GM18951 (cell line): ENCODE measurements around the gene CLK2.

Experiments used
- POLR2A ChIP-seq: IDR thresholded peaks from 4 replicates; pipeline ENCODE4 v1.6.1; 2011; ENCODE audit warnings: mild to moderate bottlenecking; ENCODE audit not compliant: insufficient read length, insufficient read depth; ENCODE audit errors: extremely low read depth
- in situ Hi-C: fragments of 300-500 bp; cut with MboI; formaldehyde crosslinking; loops from one replicate; pipeline ENCODE4 v1.12.0; 2022; ENCODE audit warnings: low sequenced_read_pairs, mixed read lengths, inconsistent platforms; ENCODE audit not compliant: unreplicated experiment

Gene CLK2

DNA sequence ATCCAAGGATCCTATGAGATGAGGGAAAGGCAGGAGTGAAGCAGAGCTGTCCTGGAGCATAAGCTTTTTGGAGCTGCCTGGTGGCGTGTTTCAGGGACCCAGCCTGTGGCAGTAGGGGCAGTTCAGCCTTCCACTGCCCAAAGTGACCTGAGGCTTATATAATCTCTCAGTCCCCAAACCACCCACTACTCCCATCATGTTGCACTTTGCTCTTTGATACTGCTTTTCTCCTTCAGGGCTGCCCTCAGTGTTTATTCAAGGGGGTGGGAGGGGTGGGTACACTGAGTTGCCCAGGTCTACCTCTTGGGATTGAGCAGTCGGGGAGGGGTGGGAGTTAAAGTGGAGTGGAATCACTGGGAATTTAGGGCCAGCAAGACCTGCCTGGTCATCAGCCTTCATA is 13.2 kb upstream of the CLK2 start:
- in situ Hi-C loops, result no loop called here
- no peak for TF ChIP-seq POLR2A

DNA sequence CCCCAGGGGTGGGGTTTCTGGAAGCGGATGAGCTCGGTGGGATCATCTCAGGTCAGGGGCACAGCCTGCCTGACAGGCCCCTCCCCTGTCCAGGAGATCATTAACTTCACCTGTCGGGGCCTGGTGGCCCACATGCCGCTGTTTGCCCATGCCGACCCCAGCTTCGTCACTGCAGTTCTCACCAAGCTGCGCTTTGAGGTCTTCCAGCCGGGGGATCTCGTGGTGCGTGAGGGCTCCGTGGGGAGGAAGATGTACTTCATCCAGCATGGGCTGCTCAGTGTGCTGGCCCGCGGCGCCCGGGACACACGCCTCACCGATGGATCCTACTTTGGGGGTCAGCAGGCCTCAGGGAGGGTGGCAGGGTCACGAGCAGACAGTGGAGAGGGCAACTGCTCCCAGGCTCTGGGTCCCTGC is 12.3 kb upstream of the CLK2 start:
- in situ Hi-C loops, result no loop called here
- TF ChIP-seq POLR2A, result no peak

DNA sequence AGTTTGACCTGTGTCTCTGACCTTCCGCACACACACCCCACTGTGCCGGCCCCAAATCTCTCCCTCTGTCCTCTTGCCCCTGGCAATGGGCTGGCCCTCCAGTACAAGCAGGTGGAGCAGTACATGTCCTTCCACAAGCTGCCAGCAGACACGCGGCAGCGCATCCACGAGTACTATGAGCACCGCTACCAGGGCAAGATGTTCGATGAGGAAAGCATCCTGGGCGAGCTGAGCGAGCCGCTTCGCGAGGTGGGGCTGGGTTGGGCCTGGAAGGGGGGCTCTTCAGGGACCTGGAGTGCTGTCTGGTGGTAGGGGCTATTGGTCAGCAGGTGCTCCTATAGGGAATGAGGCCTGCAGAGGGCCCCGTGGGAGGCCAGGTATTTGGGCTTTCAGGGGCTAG is 11.8 kb upstream of the CLK2 start:
- in situ Hi-C loops, result no loop called here
- TF ChIP-seq POLR2A, result no peak

DNA sequence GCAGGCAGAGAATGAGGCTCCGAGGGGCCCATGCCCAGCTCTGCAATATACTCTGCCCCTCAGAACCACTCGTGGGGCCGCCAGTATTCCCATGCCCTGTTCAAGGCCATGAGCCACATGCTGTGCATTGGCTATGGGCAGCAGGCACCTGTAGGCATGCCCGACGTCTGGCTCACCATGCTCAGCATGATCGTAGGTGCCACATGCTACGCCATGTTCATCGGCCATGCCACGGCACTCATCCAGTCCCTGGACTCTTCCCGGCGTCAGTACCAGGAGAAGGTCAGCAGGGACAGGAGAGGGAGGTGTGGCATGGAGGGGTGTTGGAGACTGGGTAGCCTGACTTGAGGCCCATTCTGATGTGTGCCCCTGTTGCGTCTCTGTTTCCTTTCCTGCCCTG is 11.2 kb upstream of the CLK2 start:
- TF ChIP-seq POLR2A, result no peak
- in situ Hi-C loops, result no loop called here

DNA sequence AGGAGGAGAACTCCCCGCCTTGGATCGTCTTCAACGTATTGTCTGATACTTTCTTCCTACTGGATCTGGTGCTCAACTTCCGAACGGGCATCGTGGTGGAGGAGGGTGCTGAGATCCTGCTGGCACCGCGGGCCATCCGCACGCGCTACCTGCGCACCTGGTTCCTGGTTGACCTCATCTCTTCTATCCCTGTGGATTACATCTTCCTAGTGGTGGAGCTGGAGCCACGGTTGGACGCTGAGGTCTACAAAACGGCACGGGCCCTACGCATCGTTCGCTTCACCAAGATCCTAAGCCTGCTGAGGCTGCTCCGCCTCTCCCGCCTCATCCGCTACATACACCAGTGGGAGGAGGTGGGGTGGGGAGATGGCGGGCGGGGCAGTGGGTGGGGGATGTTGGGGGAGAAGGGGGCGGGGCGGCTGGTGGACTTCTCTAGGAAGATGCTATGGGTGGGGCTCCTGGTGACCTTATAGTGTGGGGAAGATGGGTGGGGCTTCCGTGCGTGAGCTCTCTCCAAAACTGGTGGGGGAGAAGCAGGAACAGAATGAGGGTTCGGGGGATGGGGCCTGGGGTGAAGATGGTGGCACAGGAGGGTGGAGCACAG is 9.3 kb upstream of the CLK2 start:
- in situ Hi-C loops, result no loop called here
- no peak for TF ChIP-seq POLR2A

DNA sequence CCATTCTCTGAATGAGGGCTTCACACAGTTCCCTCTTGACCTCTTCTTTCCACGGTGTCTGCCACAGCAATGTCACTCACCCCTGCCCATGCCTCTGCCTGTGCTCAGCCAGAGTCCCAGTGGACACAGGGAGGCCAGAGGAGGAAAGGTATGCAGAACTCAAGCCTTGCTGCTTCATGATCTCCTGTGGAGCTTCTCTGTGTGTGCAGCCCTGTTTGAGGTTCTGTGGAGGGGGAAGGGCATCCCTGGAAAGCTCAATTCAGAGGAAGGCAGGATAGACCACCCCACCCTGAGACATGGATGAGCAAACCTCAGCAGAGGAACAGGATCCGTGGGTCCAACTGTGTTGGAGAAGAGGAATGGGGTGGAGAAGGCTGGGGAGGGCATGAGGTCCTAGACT is 6.0 kb upstream of the CLK2 start:
- in situ Hi-C loops, result no loop called here
- TF ChIP-seq POLR2A, result no peak

DNA sequence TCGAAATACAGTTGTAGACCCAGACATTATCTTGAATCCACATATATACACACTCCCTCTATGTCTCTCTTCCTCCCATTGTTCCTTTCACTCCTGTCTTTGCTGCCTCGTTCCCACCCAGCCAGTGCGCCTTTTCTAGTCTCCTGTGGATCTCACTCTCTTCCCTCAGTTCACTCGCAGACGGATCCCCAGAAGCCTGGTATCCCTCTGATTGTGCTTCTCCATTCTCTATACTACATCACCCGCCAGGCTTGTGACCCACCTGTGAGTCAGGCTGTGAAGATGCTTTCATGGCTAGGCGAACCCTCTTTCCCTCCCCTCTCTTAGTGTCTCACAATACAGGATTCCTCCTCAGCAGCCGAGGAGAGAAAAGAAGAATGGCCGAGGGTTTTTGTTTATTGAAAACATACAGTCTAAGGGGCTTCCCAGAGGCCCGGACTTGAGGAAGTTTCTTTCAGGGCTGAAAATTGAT is 5.4 kb upstream of the CLK2 start:
- TF ChIP-seq POLR2A, result no peak
- in situ Hi-C loops, result no loop called here

DNA sequence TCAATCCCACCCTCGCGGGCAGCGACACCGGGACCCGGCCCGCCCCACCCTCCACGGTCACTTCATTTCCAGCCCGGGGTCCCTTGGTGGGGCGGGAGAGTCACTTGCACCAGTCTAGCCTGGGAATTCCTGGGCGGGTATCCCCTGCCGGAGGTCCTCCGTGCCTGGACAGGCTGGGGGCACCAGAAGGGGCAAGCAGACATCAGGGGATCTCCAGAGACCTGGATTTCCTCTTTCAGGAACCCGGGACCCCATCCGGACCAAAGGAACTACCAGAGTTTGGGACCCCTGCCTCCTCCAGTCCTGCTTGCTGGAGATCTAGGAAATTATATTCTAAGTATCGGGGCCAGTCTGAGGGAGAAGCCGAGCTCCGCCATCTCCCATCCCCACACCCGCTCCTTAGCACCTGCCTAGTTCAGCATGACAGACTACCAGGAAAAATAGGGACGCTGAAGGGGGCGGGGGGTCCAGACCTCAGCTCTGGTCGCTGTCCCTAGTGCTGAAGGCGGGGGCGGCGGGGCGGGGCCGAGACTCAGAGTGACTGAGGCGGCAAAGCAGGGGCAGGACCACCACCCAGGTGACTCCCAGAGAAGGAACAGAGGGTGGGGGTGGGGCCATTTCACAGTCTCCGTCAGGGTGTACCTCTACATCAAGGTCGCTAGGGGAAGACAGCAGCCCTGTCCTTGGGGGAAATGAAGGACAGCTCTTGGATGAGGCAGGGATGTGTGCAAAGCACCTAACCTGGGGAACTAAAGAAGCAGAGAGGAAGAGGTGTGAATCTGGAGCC is 4.8 kb upstream of the CLK2 start:
- TF ChIP-seq POLR2A, result no peak
- in situ Hi-C loops, result no loop called here

DNA sequence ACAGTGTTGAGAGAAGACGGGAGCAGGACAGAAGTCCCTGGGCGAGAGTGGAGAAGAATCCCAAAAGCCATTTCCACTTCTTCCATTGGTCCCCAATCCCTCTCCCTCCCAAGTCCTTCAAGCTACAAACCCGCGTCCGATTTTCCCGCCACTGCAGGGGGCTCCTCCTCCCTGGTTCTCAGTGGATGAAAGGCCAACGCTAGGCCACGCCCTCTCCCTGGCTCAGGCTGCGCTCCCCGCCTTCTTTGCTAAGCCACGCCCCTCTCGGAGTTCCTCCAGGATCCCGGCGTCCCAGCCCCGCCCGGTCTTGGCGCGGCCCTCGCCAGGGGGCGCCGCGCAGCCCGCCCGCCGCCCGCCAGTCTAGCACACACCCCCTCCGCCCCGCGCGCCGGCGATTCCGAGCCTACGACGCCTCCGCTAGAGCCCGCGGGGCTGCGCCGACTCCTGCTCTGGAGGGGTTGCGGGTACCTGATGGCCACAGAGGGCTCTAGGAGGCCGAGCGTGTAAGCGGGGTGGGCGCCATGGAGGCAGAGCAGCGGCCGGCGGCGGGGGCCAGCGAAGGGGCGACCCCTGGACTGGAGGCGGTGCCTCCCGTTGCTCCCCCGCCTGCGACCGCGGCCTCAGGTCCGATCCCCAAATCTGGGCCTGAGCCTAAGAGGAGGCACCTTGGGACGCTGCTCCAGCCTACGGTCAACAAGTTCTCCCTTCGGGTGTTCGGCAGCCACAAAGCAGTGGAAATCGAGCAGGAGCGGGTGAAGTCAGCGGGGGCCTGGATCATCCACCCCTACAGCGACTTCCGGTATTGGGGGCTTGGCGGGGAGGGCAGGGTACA is 4.0 kb upstream of the CLK2 start, which contains the start of gene HCN3:
Gene HCN3 (plus strand): TSS at position 394 of the 832 bp plus-strand sequence. CDS start 128 bp downstream, at position 522.
- TF ChIP-seq POLR2A, result peak; percentile 37
- in situ Hi-C loops, result no loop called here

DNA sequence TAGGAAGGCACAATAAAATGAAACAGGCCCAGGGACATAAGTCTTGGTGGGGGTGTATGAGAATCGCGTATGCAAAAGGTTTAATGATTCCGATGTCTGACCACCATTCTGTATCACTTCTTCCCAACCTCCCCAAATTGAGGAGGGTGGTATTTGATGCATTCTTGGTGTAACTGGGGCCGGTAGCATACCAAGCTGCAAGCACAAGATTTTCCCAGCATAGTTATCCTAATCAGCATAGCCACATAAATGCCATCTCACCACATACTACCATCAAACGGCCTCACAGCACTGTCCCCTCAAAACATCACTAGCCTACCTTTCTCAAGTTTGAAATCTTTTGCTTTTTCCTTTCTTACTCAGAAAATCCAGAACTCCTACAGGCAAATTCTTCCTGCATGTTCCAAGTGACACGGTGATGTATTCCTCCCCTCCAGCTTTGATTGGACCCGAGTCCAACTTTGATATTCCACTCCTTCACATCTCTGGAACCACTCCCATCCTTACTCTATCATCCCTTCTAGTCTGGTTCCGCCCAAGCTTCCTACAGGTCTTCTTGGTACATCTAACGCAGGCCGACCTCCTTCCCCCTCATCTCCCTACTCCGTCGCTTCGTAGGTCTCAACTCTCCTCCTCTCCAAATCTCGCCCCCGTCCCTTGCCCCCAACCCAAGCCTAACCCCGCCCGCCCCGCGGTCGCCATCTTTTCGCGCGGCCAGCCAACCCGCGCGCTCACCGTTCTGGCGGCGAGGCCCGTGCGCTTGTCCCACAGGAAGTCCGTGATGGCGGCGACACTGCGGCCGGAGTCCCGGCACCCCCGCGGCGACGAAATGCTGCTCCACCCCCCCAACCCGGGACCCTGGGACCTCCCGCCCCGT is 600 bp downstream of the CLK2 start:
- no peak for TF ChIP-seq POLR2A
- in situ Hi-C loops, result no loop called here

DNA sequence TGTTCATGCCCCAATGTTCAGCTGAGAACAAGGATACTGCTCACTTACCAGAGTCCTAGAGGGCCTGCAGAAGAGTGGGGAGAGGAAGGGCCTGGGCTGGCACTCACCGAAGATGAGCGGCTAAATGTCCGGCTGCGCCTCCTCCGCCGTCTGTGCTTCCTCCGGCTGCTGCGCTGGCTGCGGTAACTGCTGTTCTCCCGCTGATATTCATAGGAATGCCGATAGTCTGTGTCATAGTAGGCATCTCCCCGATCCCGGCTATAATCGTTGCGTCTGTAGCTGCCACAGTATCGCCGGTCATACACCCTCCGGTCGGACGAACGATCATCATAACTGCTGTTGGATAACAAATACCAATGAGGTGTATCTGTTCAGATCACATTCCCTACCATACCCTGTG is 3.9 kb downstream of the CLK2 start:
- TF ChIP-seq POLR2A, result no peak
- in situ Hi-C loops, result no loop called here

DNA sequence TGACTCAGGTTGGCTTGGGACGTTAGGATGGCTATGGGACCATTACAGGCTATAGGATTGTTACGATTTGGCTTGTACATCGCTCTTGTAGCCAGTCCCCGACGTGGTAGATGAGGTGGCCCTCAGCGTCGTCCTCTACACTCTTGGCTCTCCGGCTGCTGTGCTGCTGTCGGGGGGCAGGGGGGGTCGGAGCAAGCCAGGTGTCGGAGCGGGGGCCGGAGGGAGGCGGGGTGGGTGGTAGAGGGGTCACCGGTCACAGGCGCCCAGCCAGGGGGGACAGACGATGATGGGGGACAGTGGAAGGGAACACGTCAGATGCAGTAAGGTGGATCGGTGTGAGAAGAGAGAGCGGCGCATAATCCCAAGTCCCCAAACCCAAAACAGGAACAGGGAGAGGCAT is 4.7 kb downstream of the CLK2 start:
- in situ Hi-C loops, result no loop called here
- TF ChIP-seq POLR2A, result no peak

DNA sequence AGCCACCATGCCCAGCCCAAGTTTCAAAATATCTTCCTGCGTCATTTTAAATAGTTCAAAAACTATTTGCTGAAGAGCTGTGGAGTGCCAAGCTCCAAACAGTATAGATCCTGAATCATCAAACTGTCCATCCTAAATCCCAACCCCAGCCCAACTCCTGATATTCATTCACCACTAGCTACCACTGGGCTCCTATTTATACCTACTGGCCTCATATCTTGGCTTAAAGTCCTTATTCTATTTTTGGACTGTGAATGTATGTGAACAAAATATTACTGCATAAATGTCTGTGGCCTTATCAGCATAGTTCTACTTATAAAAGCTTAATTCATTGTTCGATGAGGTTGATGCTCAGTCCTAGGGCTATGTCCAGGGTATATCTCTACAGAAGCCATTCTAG is 5.9 kb downstream of the CLK2 start:
- no peak for TF ChIP-seq POLR2A
- in situ Hi-C loops, result no loop called here

DNA sequence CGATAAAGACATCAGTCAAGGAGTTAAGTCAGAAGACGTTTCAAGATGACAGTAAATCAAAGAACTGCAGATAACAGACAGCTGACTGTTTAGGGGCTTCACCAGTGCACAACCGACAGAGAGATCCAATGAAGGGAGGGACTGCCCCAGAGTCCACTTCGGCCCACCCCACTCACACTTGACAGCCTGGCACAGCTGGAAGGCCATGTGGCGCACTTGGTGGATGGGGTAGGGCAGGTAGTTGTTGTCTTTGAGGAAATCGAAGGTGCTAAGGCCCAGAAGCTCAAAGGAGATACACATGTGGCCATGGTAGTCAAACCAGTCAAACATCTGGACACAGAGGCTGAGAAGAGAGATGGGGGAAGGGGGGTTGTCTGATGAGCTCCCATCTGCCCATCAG is 6.8 kb downstream of the CLK2 start:
- TF ChIP-seq POLR2A, result no peak
- in situ Hi-C loops, result no loop called here
